Right lobe of liver (tissue), 6 donors: ENCODE results near the gene KTN1. TPM values are rescaled to one million over a fixed set of nuclear protein-coding genes. Genes with fewer than 3 reads are reported as not detected.

Experiments
- ATAC-seq, 4 donors: fragments of 200-7000 bp; cut with Tn5 transposase; one replicate each; pipeline ENCODE4 v1.9.1; 2020; ENCODE audit warnings: mild to moderate bottlenecking in 4 of 4, moderate library complexity in 4 of 4
- DNase-seq, 3 donors: peaks; one replicate each; pipeline ENCODE4 v3.0.0-alpha.2; 2020
- H3K27ac ChIP-seq, 3 donors: fragments of 200-600 bp; one replicate each; pipeline ENCODE4 v1.8.0; 2022
- H3K27me3 ChIP-seq, 2 donors: fragments of 200-600 bp; one replicate each; pipeline ENCODE4 v1.8.0; 2022
- H3K36me3 ChIP-seq, 4 donors: fragments of 200-600 bp; sonication (generic) in 1 of 4; one replicate each; pipeline versions ENCODE4 v1.5.1 to v1.8.0; 2017 to 2022; ENCODE audit warnings: control low read depth in 1 of 4
- H3K4me1 ChIP-seq, 4 donors: fragments of 200-600 bp; sonication (generic) in 1 of 4; one replicate each; pipeline versions ENCODE4 v1.5.1 to v1.8.0; 2017 to 2022; ENCODE audit warnings: control low read depth in 1 of 4
- H3K4me3 ChIP-seq, 3 donors: fragments of 200-600 bp; one replicate each; pipeline ENCODE4 v1.8.0; 2022
- H3K9me3 ChIP-seq, 4 donors: fragments of 200-600 bp; sonication (generic) in 1 of 4; one replicate each; pipeline versions ENCODE4 v1.5.1 to v1.8.0; 2017 to 2022; ENCODE audit warnings: control low read depth in 1 of 4
- CTCF ChIP-seq, 4 donors: fragments of 200-600 bp in 3 of 4; fragments of 450-650 bp in 1 of 4; IDR thresholded peaks; one replicate each; pipeline versions ENCODE4 v1.5.1 to v1.8.0; 2016 to 2022; ENCODE audit warnings: antibody characterized with exemption in 4 of 4, mild to moderate bottlenecking in 2 of 4
- POLR2A ChIP-seq: fragments of 450-650 bp; IDR thresholded peaks from one replicate; pipeline ENCODE4 v1.6.1; 2017; ENCODE audit warnings: antibody characterized with exemption, mild to moderate bottlenecking
- WGBS: methylation state at CpG from one replicate; pipeline ENCODE4 v1.1.6; 2018; ENCODE audit warnings: low coverage, low lambda C conversion rate; ENCODE audit not compliant: insufficient coverage; ENCODE audit errors: missing lambda C conversion rate; 5-methylcytosine and 5-hydroxymethylcytosine counted together
- intact Hi-C, 2 donors: fragments of 100-400 bp; cut with DNase I; formaldehyde crosslinking; loops; one replicate each; pipeline versions ENCODE4 v1.11.2 to v1.14.1; 2022
- total RNA-seq, 6 experiments: library from RNA; depleted of rRNA in 2 of 6; stranded (reverse); fragments of >200 nt in 2 of 6; fragmentation: NEBNext Ultra II Directional in 3 of 6; extraction: Animal tissue kit (Norgen Biotek cat#: 25700) in 3 of 6; gene quantifications; one replicate each; pipeline versions ENCODE4 v1.1.0 to v1.2.4, GENCODE V29; 2016 to 2023
- donor health status: DM: no; HTN: yes; CAD: no.
- donor health status: DM: no; HTN: no; CAD: no.
- donor health status: DM: no; HTN: no; CAD: no.
- donor health status: DM: no; HTN: yes; CAD: no.
- donor health status: DM: no; HTN: yes; CAD: no.

The KTN1 gene
- total RNA-seq, 6 experiments from 2014 or later = 55.8 to 90.8 (median 64.1) TPM

GRCh38 chr14:55713486-55713885, 133.5 kb downstream of the KTN1 start:
- no peaks in the 10 kb centered on the region for H3K9me3 ChIP-seq
- TF ChIP-seq CTCF (IDR thresholded peaks at IDR 0.05) (no peak), POLR2A (no peak)

DNA sequence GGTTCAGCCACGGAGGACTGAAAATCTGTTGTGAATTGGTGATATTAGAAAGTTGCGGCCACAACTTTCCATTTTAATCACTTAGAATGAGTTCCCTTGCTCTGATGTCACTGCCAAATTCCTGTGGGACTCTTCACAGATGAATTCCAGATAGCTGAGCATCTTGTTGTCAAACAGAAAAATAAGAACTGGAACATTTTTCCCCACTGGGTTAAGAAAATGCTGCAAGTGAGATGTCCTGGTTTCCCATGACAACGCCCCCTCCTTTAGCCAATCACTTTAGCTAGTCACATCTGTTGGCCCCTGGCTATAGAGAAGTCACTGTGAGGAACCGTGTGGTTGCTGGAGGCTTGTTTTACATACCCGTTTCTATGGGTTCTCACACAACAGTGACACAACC, 135.9 kb downstream of the KTN1 start:
- no peak overlapping the region for H3K27ac ChIP-seq
- H3K4me3 ChIP-seq = no peak overlapping the region
- no peaks in the 10 kb centered on the region for H3K36me3 ChIP-seq
- no peak for DNase-seq
- no peak for ATAC-seq
- H3K9me3 ChIP-seq = no peaks in the 10 kb centered on the region
- intact Hi-C loops = no loop called here
- 76% methylated on average over 5 of the region's 5 CpGs for WGBS
- TF ChIP-seq CTCF (IDR thresholded peaks at IDR 0.05) = no peak
- no peak for TF ChIP-seq POLR2A
- peaks cover 0 to 10% (median 0%) of the 10 kb centered on the region in 4 donors for H3K4me1 ChIP-seq
- no peaks in the 10 kb centered on the region for H3K27me3 ChIP-seq

More at GRCh38 chr14:55713486-55713885, 133.5 kb downstream of the KTN1 start:
- DNase-seq = no peak
- 87% methylated on average over 4 of the region's 4 CpGs for WGBS
- Histone ChIP-seq H3K27me3 (no peaks in the 10 kb centered on the region), H3K4me3 (no peak overlapping the region), H3K4me1 (peaks cover 0 to 10% (median 0%) of the 10 kb centered on the region in 4 donors), H3K36me3 (no peaks in the 10 kb centered on the region), H3K27ac (no peak overlapping the region)
- no peak for ATAC-seq
- intact Hi-C loops = no loop called here

- ATAC-seq (no peak), DNase-seq (no peak)
- intact Hi-C loops = no loop called here
- TF ChIP-seq CTCF (IDR thresholded peaks at IDR 0.05) (no peak), POLR2A (no peak)
- Histone ChIP-seq H3K27me3 (no peaks in the 10 kb centered on the region), H3K27ac (no peak overlapping the region), H3K4me1 (peaks cover 0 to 5% (median 0%) of the 10 kb centered on the region in 4 donors), H3K4me3 (no peak overlapping the region), H3K9me3 (no peaks in the 10 kb centered on the region), H3K36me3 (no peaks in the 10 kb centered on the region)
- WGBS = 88% methylated on average over 4 of the region's 4 CpGs
These were observed 137.6 kb downstream of the KTN1 start for GRCh38 chr14:55717621-55718020.

DNA sequence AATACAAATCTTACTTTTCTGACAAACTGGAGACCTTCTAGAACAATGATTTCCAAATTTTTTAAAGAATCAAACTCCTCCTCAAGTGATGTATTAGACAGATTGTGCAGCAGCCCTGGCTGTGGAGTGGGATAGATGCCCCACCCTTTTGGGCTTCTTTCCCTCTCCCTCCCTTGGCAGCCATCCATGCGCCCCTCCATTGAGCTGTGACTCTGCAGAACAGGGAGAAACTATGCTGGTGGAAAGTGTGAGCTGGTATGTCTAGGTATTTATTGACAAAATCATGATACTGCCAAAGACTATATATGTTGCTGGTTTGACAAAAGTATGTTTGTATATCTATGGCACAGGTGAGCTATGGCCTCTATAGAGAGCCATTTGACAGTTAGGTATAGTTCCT, 138.5 kb downstream of the KTN1 start:
- no peaks in the 10 kb centered on the region for H3K4me1 ChIP-seq
- no peak overlapping the region for H3K27ac ChIP-seq
- no peak overlapping the region for H3K4me3 ChIP-seq
- H3K27me3 ChIP-seq = no peaks in the 10 kb centered on the region
- intact Hi-C loops = no loop called here
- no peaks in the 10 kb centered on the region for H3K9me3 ChIP-seq
- DNase-seq (no peak), ATAC-seq (no peak)
- TF ChIP-seq POLR2A = no peak
- no peaks in the 10 kb centered on the region for H3K36me3 ChIP-seq
- 33% methylated on average over 1 of the region's 1 CpG for WGBS

- Histone ChIP-seq H3K4me3 (no peak overlapping the region), H3K4me1 (no peaks in the 10 kb centered on the region), H3K27ac (no peak overlapping the region), H3K9me3 (no peaks in the 10 kb centered on the region), H3K36me3 (no peaks in the 10 kb centered on the region), H3K27me3 (no peaks in the 10 kb centered on the region)
- TF ChIP-seq POLR2A = no peak
- no peak for TF ChIP-seq CTCF (IDR thresholded peaks at IDR 0.05)
- DNase-seq = no peak
- intact Hi-C loops = no loop called here
- 77% methylated on average over 3 of the region's 4 CpGs for WGBS
- ATAC-seq = no peak
These were observed 140.8 kb downstream of the KTN1 start for GRCh38 chr14:55720796-55721195.
